A549 (cell line): ENCODE measurements around the gene ECM2. TPM values are rescaled to one million over a fixed set of nuclear protein-coding genes. Genes with fewer than 3 reads are reported as not detected.

Source experiments
- ATAC-seq, 2 experiments: fragments of 200-7000 bp in 1 of 2; fragments of >200 bp in 1 of 2; cut with Nextera tagmentation in 1 of 2; cut with Tn5 transposase in 1 of 2; 3 replicates each; pipeline versions ENCODE4 v1.8.0 to v1.9.1; 2018 to 2020; ENCODE audit warnings: mild to moderate bottlenecking in 1 of 2, moderate library complexity in 1 of 2
- CTCF ChIA-PET: fragments of 300-600 bp; sonication (Branson Sonifier 250); formaldehyde crosslinking; extraction: SDS; loops from one replicate; lab custom pipeline; 2021; ENCODE audit warnings: antibody characterized with exemption, inconsistent platforms; lab: Yijun Ruan, JAX
- POLR2A ChIA-PET: fragments of 350-600 bp; formaldehyde crosslinking; extraction: SDS; loops from one replicate; lab custom pipeline; 2021; ENCODE audit warnings: antibody characterized with exemption, inconsistent platforms; lab: Yijun Ruan, JAX
- DNase-seq, 2 experiments: peaks; one replicate each; pipeline versions ENCODE4 v3.0.0 to v3.0.0-alpha.2; 2011 to 2016; ENCODE audit warnings: low read depth in 1 of 2, low spot score in 1 of 2
- FAIRE-seq: peaks from 2 replicates; lab custom pipeline; 2011; peaks lifted over from hg19 to GRCh38; lab: Jason Lieb, UNC
- H3K27ac ChIP-seq, 2 experiments: fragments of >200 bp; sonication (Bioruptor Twin); formaldehyde crosslinking; 3 replicates each; pipeline ENCODE4 v1.5.1; 2016 to 2017
- H3K4me1 ChIP-seq: fragments of >200 bp; sonication (Bioruptor Twin); formaldehyde crosslinking; 3 replicates; pipeline ENCODE4 v1.6.1; 2016
- H3K4me2 ChIP-seq: fragments of >200 bp; sonication (Bioruptor Twin); formaldehyde crosslinking; 3 replicates; pipeline ENCODE4 v1.6.1; 2016
- H3K4me3 ChIP-seq: fragments of >200 bp; sonication (Bioruptor Twin); formaldehyde crosslinking; 3 replicates; pipeline ENCODE4 v1.5.1; 2016
- H3K9me3 ChIP-seq: fragments of >200 bp; sonication (Bioruptor Twin); formaldehyde crosslinking; 3 replicates; pipeline ENCODE4 v1.6.1; 2016
- BCL3 ChIP-seq: fragments of >200 bp; sonication (Bioruptor Twin); formaldehyde crosslinking; IDR thresholded peaks from 3 replicates; pipeline ENCODE4 v1.6.1; 2016
- BHLHE40 ChIP-seq: IDR thresholded peaks from 2 replicates; pipeline ENCODE4 v1.6.1; 2012; ENCODE audit warnings: low read depth, low read length, inconsistent platforms
- CBX2 ChIP-seq: fragments of 200-600 bp; sonication (generic); IDR thresholded peaks from 2 replicates; pipeline ENCODE4 v1.6.1; 2016; ENCODE audit warnings: low read depth, mild to moderate bottlenecking, borderline replicate concordance
- CHD4 ChIP-seq: fragments of 200-600 bp; sonication (generic); IDR thresholded peaks from 2 replicates; pipeline ENCODE4 v1.6.1; 2016; ENCODE audit warnings: antibody characterized with exemption, mild to moderate bottlenecking, borderline replicate concordance
- EHF ChIP-seq: fragments of 250-450 bp; sonication (Bioruptor Pico); IDR thresholded peaks from 2 replicates; pipeline ENCODE4 v1.5.0; 2020; ENCODE audit warnings: mild to moderate bottlenecking
- EHMT2 ChIP-seq: fragments of 200-600 bp; sonication (generic); IDR thresholded peaks from 2 replicates; pipeline ENCODE4 v1.6.1; 2016; ENCODE audit warnings: antibody characterized with exemption, low read depth, mild to moderate bottlenecking, moderate library complexity
- FOSL2 ChIP-seq, 2 experiments: fragments of 450-650 bp in 1 of 2; fragments of >200 bp in 1 of 2; sonication (Bioruptor Twin) in 1 of 2; formaldehyde crosslinking; IDR thresholded peaks; 2 replicates each; pipeline versions ENCODE4 v1.5.0 to v1.6.1; 2016 to 2020; ENCODE audit warnings: mild to moderate bottlenecking in 1 of 2, moderate library complexity in 1 of 2
- GATA3 ChIP-seq: IDR thresholded peaks from 2 replicates; pipeline ENCODE4 v1.6.1; 2012; ENCODE audit warnings: borderline replicate concordance
- HEYL ChIP-seq: fragments of 250-450 bp; sonication (Bioruptor Pico); IDR thresholded peaks from 2 replicates; pipeline ENCODE4 v1.8.0; 2021; ENCODE audit warnings: mild to moderate bottlenecking, moderate library complexity
- JUN ChIP-seq, 2 experiments: fragments of >200 bp; sonication (Bioruptor Twin); formaldehyde crosslinking; IDR thresholded peaks; 2 replicates in 1 of 2; 3 replicates in 1 of 2; pipeline ENCODE4 v1.6.1; 2016 to 2017
- JUNB ChIP-seq: fragments of >200 bp; sonication (Bioruptor Twin); formaldehyde crosslinking; IDR thresholded peaks from 2 replicates; pipeline ENCODE4 v1.6.1; 2016
- KDM1A ChIP-seq: fragments of 200-600 bp; sonication (generic); IDR thresholded peaks from 2 replicates; pipeline ENCODE4 v1.6.1; 2016; ENCODE audit warnings: low read depth, mild to moderate bottlenecking
- KDM5A ChIP-seq: fragments of 200-600 bp; sonication (generic); IDR thresholded peaks from 2 replicates; pipeline ENCODE4 v1.6.1; 2016; ENCODE audit warnings: antibody characterized with exemption, mild to moderate bottlenecking
- MAX ChIP-seq: IDR thresholded peaks from 2 replicates; pipeline ENCODE4 v1.6.1; 2012
- MAZ ChIP-seq: fragments of 150-350 bp; IDR thresholded peaks from 2 replicates; pipeline ENCODE4 v1.6.1; 2014; ENCODE audit warnings: antibody characterized with exemption, low read depth, low read length, borderline replicate concordance
- MYC ChIP-seq: IDR thresholded peaks from 2 replicates; pipeline ENCODE4 v1.6.1; 2012; ENCODE audit warnings: mild to moderate bottlenecking, inconsistent platforms, low read length, improper control_type of control experiment, borderline replicate concordance
- NFE2L2 ChIP-seq: fragments of 150-350 bp; conservative IDR thresholded peaks from 2 replicates; pipeline ENCODE4 v1.6.1; 2014; ENCODE audit warnings: low read length
- NR3C1 ChIP-seq: fragments of >200 bp; sonication (Bioruptor Twin); formaldehyde crosslinking; IDR thresholded peaks from 3 replicates; pipeline ENCODE4 v1.6.1; 2017
- PBX3 ChIP-seq: IDR thresholded peaks from 2 replicates; pipeline ENCODE4 v1.6.1; 2012
- PHF8 ChIP-seq: fragments of 200-600 bp; sonication (generic); IDR thresholded peaks from 2 replicates; pipeline ENCODE4 v1.6.1; 2016; ENCODE audit warnings: low read depth, mild to moderate bottlenecking, antibody characterized with exemption, moderate library complexity, borderline replicate concordance
- POLR2AphosphoS2 ChIP-seq: conservative IDR thresholded peaks from 2 replicates; pipeline ENCODE4 v1.6.1; 2012; ENCODE audit warnings: low read length, improper control_type of control experiment, inconsistent platforms
- RAD21 ChIP-seq, 2 experiments: fragments of >200 bp in 1 of 2; sonication (Bioruptor Twin) in 1 of 2; formaldehyde crosslinking in 1 of 2; IDR thresholded peaks in 1 of 2; conservative IDR thresholded peaks in 1 of 2; 2 replicates in 1 of 2; 3 replicates in 1 of 2; pipeline ENCODE4 v1.6.1; 2012 to 2018; ENCODE audit warnings: inconsistent platforms in 1 of 2
- RFX5 ChIP-seq: fragments of 450-650 bp; IDR thresholded peaks from 2 replicates; pipeline ENCODE4 v1.7.1; 2014; ENCODE audit warnings: antibody characterized with exemption, mild to moderate bottlenecking, moderate library complexity
- SMC3 ChIP-seq: fragments of >200 bp; sonication (Bioruptor Twin); formaldehyde crosslinking; IDR thresholded peaks from 3 replicates; pipeline ENCODE4 v1.6.1; 2018; ENCODE audit warnings: inconsistent platforms
- TFCP2L1 ChIP-seq: fragments of 250-450 bp; sonication (Bioruptor Pico); IDR thresholded peaks from 2 replicates; pipeline ENCODE4 v1.5.0; 2021; ENCODE audit warnings: mild to moderate bottlenecking
- TP53 ChIP-seq: fragments of 250-450 bp; sonication (Bioruptor Pico); IDR thresholded peaks from 2 replicates; pipeline ENCODE4 v1.5.0; 2021; ENCODE audit warnings: mild to moderate bottlenecking, moderate library complexity
- ZFP36 ChIP-seq: fragments of 450-650 bp; IDR thresholded peaks from 2 replicates; pipeline ENCODE4 v1.6.1; 2014; ENCODE audit warnings: borderline replicate concordance; ENCODE audit not compliant: partially characterized antibody
- ZNF302 ChIP-seq: fragments of 250-450 bp; sonication (Bioruptor Pico); IDR thresholded peaks from 2 replicates; pipeline ENCODE4 v1.9.0; 2021; ENCODE audit warnings: inconsistent platforms, mild to moderate bottlenecking, moderate library complexity
- WGBS: methylation state at CpG from one replicate; pipeline ENCODE4 v1.1.6; 2017; ENCODE audit errors: missing lambda C conversion rate; 5-methylcytosine and 5-hydroxymethylcytosine counted together
- polyA plus RNA-seq, 4 experiments: library from polyadenylated mRNA; depleted of rRNA in 3 of 4; stranded (reverse); fragments of >200 nt; fragmentation: RNase III in 1 of 4; extraction: RNeasy Plus Mini Kit Qiagen cat#74134 plus additional on column Dnase treatment in 1 of 4; gene quantifications; 2 replicates in 3 of 4; 3 replicates in 1 of 4; pipeline ENCODE4 v1.2.3, GENCODE V29; 2011 to 2017

ECM2 gene
- polyA plus RNA-seq, 2 of the 4 experiments (the other 2 are of a cell fraction), result 0.35 to 0.43 TPM

GRCh38 chr9:92467511-92467910 is 68.3 kb downstream of the ECM2 start:
- ChIA-PET POLR2A (no interaction called here), CTCF (interaction anchor here (1.1 kb wide), 2 partner anchors 9 to 35 kb away, joined by 3 to 4 read pairs; no protein-coding TSS in a partner anchor)
- no peak overlapping the region for H3K4me2 ChIP-seq
- TF ChIP-seq MAX (no peak), POLR2AphosphoS2 (no peak), EHMT2 (no peak), FOSL2 (IDR thresholded peaks at IDR 0.05) (no peak), FOSL2 (CRISPR knock-in tag; IDR thresholded peaks at IDR 0.05) (no peak), RFX5 (no peak), CBX2 (no peak), GATA3 (no peak), MYC (no peak), JUN (IDR thresholded peaks at IDR 0.05) (no peak), TFCP2L1 (no peak), TP53 (CRISPR knock-in tag) (no peak), KDM1A (no peak), NFE2L2 (no peak), HEYL (CRISPR knock-in tag) (no peak), PBX3 (no peak), EHF (CRISPR knock-in tag) (no peak), MAZ (no peak), JUNB (no peak)
- no peak overlapping the region for H3K4me3 ChIP-seq
- no peak overlapping the region for H3K27ac ChIP-seq
- H3K9me3 ChIP-seq, result no peaks in the 10 kb centered on the region
- ATAC-seq, result no peak
- 80% methylated on average over 2 of the region's 2 CpGs for WGBS
- no peak for FAIRE-seq
- no peak for DNase-seq
- peaks cover 9% of the 10 kb centered on the region for H3K4me1 ChIP-seq

GRCh38 chr9:92467041-92467440 is 68.7 kb downstream of the ECM2 start:
- CTCF ChIA-PET, result interaction anchor here (1.1 kb wide), 1 partner anchor 8 kb away, joined by 3 read pairs; no protein-coding TSS in a partner anchor
- DNase-seq (no peak), ATAC-seq (no peak)
- H3K9me3 ChIP-seq, result no peaks in the 10 kb centered on the region
- H3K4me2 ChIP-seq, result no peak overlapping the region
- TF ChIP-seq ZNF302 (CRISPR knock-in tag) (no peak), FOSL2 (IDR thresholded peaks at IDR 0.05) (no peak), FOSL2 (CRISPR knock-in tag; IDR thresholded peaks at IDR 0.05) (no peak), JUN (IDR thresholded peaks at IDR 0.05) (no peak), EHF (CRISPR knock-in tag) (no peak), MAZ (no peak), BHLHE40 (no peak), KDM5A (no peak), CHD4 (no peak), KDM1A (no peak), HEYL (CRISPR knock-in tag) (no peak), SMC3 (no peak), NR3C1 (no peak)
- TF ChIP-seq, all 56 proteins: peak for 0
- FAIRE-seq, result no peak
- H3K27ac ChIP-seq, result no peak overlapping the region
- WGBS, result 94% methylated on average over 1 of the region's 1 CpG
- POLR2A ChIA-PET, result no interaction called here
- H3K4me1 ChIP-seq, result peaks cover 9% of the 10 kb centered on the region
- no peak overlapping the region for H3K4me3 ChIP-seq

GRCh38 chr9:92463984-92464383 is 71.8 kb downstream of the ECM2 start:
- WGBS, result 58% methylated on average over 3 of the region's 3 CpGs
- Histone ChIP-seq H3K9me3 (no peaks in the 10 kb centered on the region), H3K4me2 (peak overlapping the region; percentile 19; the same call in 1 of the 3 replicates), H3K27ac (no peak overlapping the region), H3K4me3 (no peak overlapping the region), H3K4me1 (peaks cover 9% of the 10 kb centered on the region)
- FAIRE-seq (no peak), ATAC-seq (peak; percentile 56; a peak in 5 of 6 replicates), DNase-seq (peak in 1 of 2 experiments; percentile 12)
- POLR2A ChIA-PET, result no interaction called here
- CTCF ChIA-PET, result interaction anchor here (0.6 to 1.6 kb wide), 4 partner anchors 8 to 138 kb away, joined by 3 to 5 read pairs (median 3); partner anchors contain the start of genes CENPP and NOL8
- no peak for TF ChIP-seq NFE2L2
- no peak for TF ChIP-seq ZFP36
- no peak for TF ChIP-seq PHF8
- TF ChIP-seq POLR2AphosphoS2, result no peak
- TF ChIP-seq RAD21 (conservative IDR thresholded peaks at IDR 0.05 in 1 of 2, IDR thresholded peaks at IDR 0.05 in 1 of 2), result no peak
- no peak for TF ChIP-seq KDM5A
- TF ChIP-seq BCL3, result no peak
